Measurements from ENCODE around the gene TACR2.

- no peak for TF ChIP-seq POLR2A (IDR thresholded peaks at IDR 0.05; ENCODE audit: low read length)
- TF ChIP-seq ZFP36 (IDR thresholded peaks at IDR 0.05; ENCODE audit: borderline replicate concordance, partially characterized antibody), result no peak
- peak; percentile 20; the same call in 1 of the 3 replicates for TF ChIP-seq CTCF (IDR thresholded peaks at IDR 0.05)
- TF ChIP-seq MYC (IDR thresholded peaks at IDR 0.05; ENCODE audit: borderline replicate concordance, low read length), result no peak
- no peak for TF ChIP-seq HOXA7 (CRISPR knock-in tag; IDR thresholded peaks at IDR 0.05)
- TF ChIP-seq SMC3 (IDR thresholded peaks at IDR 0.05), result peak; percentile 29; the same call in 1 of the 3 replicates
- no peak for TF ChIP-seq MAZ (IDR thresholded peaks at IDR 0.05; ENCODE audit: borderline replicate concordance, low read depth, low read length)
- no peak for TF ChIP-seq RCOR1 (IDR thresholded peaks at IDR 0.05; ENCODE audit: low read depth, low read length)
- TF ChIP-seq E2F6 (IDR thresholded peaks at IDR 0.05; ENCODE audit: borderline replicate concordance, low read depth), result no peak
- TF ChIP-seq RAD21 (conservative IDR thresholded peaks at IDR 0.05 in 1 of 2, IDR thresholded peaks at IDR 0.05 in 1 of 2), result peak; percentile 40 to 41
Observed at GRCh38 chr10:69383558-69383957, 33.2 kb downstream of the TACR2 start.
